HuH-7 (cell line): ENCODE data around the gene PGAP2.
"Not testable (repeated sequence)": the region's sequence is repeated elsewhere in the genome, so short reads cannot be mapped to it uniquely, and the experiment has no call there.

Experiments
- DNase-seq: peaks from one replicate; pipeline ENCODE4 v3.0.0; 2011; ENCODE audit warnings: low spot score

The PGAP2 gene

GRCh38 chr11:3803726-3804495 lies 4.4 kb upstream of the PGAP2 start:
- DNase-seq = no peak

GRCh38 chr11:3808861-3809623 lies 682 bp downstream of the PGAP2 start:
- DNase-seq = peak; percentile 92

GRCh38 chr11:3809624-3809928 lies 1.2 kb downstream of the PGAP2 start:
- DNase-seq = no peak

GRCh38 chr11:3810446-3810845 lies 2.1 kb downstream of the PGAP2 start:
- no peak for DNase-seq

- DNase-seq = no peak
Measured at GRCh38 chr11:3810951-3811350, 2.6 kb downstream of the PGAP2 start.

GRCh38 chr11:3814832-3815231 lies 6.5 kb downstream of the PGAP2 start:
- DNase-seq = not testable (repeated sequence)

GRCh38 chr11:3815845-3816244 lies 7.5 kb downstream of the PGAP2 start:
- DNase-seq = no peak

GRCh38 chr11:3816673-3817072 lies 8.3 kb downstream of the PGAP2 start:
- no peak for DNase-seq

GRCh38 chr11:3817181-3817800 lies 8.9 kb downstream of the PGAP2 start:
- DNase-seq = no peak

GRCh38 chr11:3820971-3821370 lies 12.6 kb downstream of the PGAP2 start:
- DNase-seq = no peak

- no peak for DNase-seq
Measured at GRCh38 chr11:3822312-3822711, 14.0 kb downstream of the PGAP2 start.

- DNase-seq = no peak
Measured at GRCh38 chr11:3823303-3823702, 14.9 kb downstream of the PGAP2 start.

- DNase-seq = no peak
Measured at GRCh38 chr11:3823762-3824506, 15.6 kb downstream of the PGAP2 start.

GRCh38 chr11:3824714-3825472 lies 16.5 kb downstream of the PGAP2 start:
- DNase-seq = peak; percentile 91

- DNase-seq = no peak
Measured at GRCh38 chr11:3825473-3826154, 17.3 kb downstream of the PGAP2 start.

- DNase-seq = no peak
Measured at GRCh38 chr11:3826721-3827120, 18.4 kb downstream of the PGAP2 start.

- no peak for DNase-seq
Measured at GRCh38 chr11:3827434-3828186, 19.2 kb downstream of the PGAP2 start.

- no peak for DNase-seq
Measured at GRCh38 chr11:3830088-3830487, 21.7 kb downstream of the PGAP2 start.

- no peak for DNase-seq
Measured at GRCh38 chr11:3830730-3831129, 22.4 kb downstream of the PGAP2 start.
